DND-41 (cell line): ENCODE measurements around the gene USH1G.

Experiments used
- CTCF ChIP-seq: IDR thresholded peaks from 2 replicates; pipeline ENCODE4 v1.5.1; 2012; ENCODE audit warnings: borderline replicate concordance, low read length, moderate library complexity, mild to moderate bottlenecking; ENCODE audit not compliant: poor library complexity, severe bottlenecking; ENCODE audit errors: extremely low read depth
- EZH2 ChIP-seq: IDR thresholded peaks from 3 replicates; pipeline ENCODE4 v1.6.1; 2012; ENCODE audit warnings: borderline replicate concordance, low read depth, mild to moderate bottlenecking, moderate library complexity, low read length, inconsistent platforms; ENCODE audit not compliant: severe bottlenecking

- no peak for TF ChIP-seq CTCF
- TF ChIP-seq EZH2 = no peak
These were observed 22.8 kb downstream of the USH1G start for GRCh38 chr17:74900208-74900607.
